ENCODE data around the gene BARHL2. TPM values are rescaled to one million over a fixed set of nuclear protein-coding genes. Genes with fewer than 3 reads are reported as not detected.

BARHL2 gene
- total RNA-seq, 1 experiment from 2014 or later: not detected

DNA sequence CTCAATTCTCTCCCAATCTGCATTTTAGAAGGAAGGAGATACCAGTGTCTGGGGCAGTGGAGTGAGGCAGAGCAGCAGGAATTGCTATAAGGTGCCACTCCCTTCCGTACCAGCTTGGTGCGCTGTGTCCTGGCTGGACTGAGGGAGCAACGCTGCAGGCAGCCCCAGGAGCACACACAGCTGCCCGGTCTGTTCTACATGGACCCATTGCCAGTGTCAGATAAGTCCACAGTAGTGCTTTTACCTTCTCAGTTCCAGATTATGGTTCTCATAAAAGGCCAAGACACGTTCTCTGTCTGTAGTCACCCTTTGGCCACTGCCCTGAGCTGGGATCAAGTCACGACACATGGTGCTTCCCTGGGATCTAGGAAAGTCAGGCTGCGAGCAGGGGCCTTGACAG is 44.1 kb upstream of the BARHL2 start:
- ChIA-PET CTCF (interaction anchor here (0.5 kb wide), 1 partner anchor 164 kb away, joined by 4 read pairs; no protein-coding TSS in a partner anchor), POLR2A (no interaction called here)
- TF ChIP-seq POLR2AphosphoS5 (IDR thresholded peaks at IDR 0.05; ENCODE audit: low read depth, low read length): no peak
- TF ChIP-seq, protein P1, sequence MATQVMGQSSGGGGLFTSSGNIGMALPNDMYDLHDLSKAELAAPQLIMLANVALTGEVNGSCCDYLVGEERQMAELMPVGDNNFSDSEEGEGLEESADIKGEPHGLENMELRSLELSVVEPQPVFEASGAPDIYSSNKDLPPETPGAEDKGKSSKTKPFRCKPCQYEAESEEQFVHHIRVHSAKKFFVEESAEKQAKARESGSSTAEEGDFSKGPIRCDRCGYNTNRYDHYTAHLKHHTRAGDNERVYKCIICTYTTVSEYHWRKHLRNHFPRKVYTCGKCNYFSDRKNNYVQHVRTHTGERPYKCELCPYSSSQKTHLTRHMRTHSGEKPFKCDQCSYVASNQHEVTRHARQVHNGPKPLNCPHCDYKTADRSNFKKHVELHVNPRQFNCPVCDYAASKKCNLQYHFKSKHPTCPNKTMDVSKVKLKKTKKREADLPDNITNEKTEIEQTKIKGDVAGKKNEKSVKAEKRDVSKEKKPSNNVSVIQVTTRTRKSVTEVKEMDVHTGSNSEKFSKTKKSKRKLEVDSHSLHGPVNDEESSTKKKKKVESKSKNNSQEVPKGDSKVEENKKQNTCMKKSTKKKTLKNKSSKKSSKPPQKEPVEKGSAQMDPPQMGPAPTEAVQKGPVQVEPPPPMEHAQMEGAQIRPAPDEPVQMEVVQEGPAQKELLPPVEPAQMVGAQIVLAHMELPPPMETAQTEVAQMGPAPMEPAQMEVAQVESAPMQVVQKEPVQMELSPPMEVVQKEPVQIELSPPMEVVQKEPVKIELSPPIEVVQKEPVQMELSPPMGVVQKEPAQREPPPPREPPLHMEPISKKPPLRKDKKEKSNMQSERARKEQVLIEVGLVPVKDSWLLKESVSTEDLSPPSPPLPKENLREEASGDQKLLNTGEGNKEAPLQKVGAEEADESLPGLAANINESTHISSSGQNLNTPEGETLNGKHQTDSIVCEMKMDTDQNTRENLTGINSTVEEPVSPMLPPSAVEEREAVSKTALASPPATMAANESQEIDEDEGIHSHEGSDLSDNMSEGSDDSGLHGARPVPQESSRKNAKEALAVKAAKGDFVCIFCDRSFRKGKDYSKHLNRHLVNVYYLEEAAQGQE (IDR thresholded peaks at IDR 0.05; ENCODE audit: insufficient read depth in 1 of 2, low read depth in 2 of 2, low read length in 1 of 2): no peak
- no peak for TF ChIP-seq CTCF (IDR thresholded peaks at IDR 0.05)
- TF ChIP-seq TCF7L2 (IDR thresholded peaks at IDR 0.05; ENCODE audit: low read depth, low read length): no peak
- no peak for TF ChIP-seq SIN3A (IDR thresholded peaks at IDR 0.05; ENCODE audit: borderline replicate concordance, insufficient read depth, low read depth, low read length)
- Histone ChIP-seq H3K4me3 (ENCODE audit: low read depth in 2 of 2, low read length in 2 of 2) (no peak overlapping the region), H3K36me3 (ENCODE audit: control insufficient read depth, insufficient read depth, low read length) (no peaks in the 10 kb centered on the region), H3K4me1 (ENCODE audit: control insufficient read depth, insufficient read depth, low read length) (no peaks in the 10 kb centered on the region), H3K27me3 (ENCODE audit: control insufficient read depth, insufficient read depth, low read length) (peaks cover 3% of the 10 kb centered on the region; the same call in 1 of the 2 replicates), H3K9me3 (ENCODE audit: control insufficient read depth, insufficient read depth, low read depth, low read length) (no peaks in the 10 kb centered on the region), H3K27ac (ENCODE audit: low read length) (no peak overlapping the region)
- intact Hi-C loops (cut with micrococcal nuclease; ENCODE audit: unreplicated experiment): no loop called here
- ATAC-seq: no peak
- BruUV-seq (replicated peaks): no TSS peak
- no peak for DNase-seq (ENCODE audit: low read depth, low spot score)
- in situ Hi-C loops (cut with HindIII; ENCODE audit: low pct_unique_long_range_greater_than_20kb, low sequenced_read_pairs): no loop called here

DNA sequence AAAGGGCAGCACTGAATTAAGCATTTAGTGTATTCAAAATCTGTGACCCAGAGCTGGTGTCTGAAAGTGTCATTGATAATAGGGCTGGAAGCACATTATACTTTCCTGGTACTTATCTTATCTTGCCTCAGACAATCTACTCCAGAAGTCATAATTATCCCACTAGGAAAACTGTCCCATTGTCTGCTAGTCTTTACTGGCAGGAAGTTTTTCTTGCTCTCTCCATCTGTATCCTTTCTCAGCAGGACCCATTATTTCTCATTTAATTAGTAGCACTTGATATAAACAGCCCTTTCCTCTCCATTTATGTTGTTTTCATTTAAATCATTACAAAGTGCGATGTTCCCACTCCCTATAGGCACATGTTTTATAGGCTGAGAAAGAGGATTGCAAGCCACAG is 36.5 kb upstream of the BARHL2 start:
- no peak for ATAC-seq
- TF ChIP-seq TCF7L2 (IDR thresholded peaks at IDR 0.05; ENCODE audit: low read depth, low read length) (no peak), POLR2AphosphoS5 (IDR thresholded peaks at IDR 0.05; ENCODE audit: low read depth, low read length) (no peak), SIN3A (IDR thresholded peaks at IDR 0.05; ENCODE audit: borderline replicate concordance, insufficient read depth, low read depth, low read length) (no peak), CTCF (IDR thresholded peaks at IDR 0.05) (no peak)
- TF ChIP-seq, protein P1 (IDR thresholded peaks at IDR 0.05; ENCODE audit: insufficient read depth in 1 of 2, low read depth in 2 of 2, low read length in 1 of 2): no peak
- peaks cover 30% of the 10 kb centered on the region for H3K27me3 ChIP-seq (ENCODE audit: control insufficient read depth, insufficient read depth, low read length)
- ChIA-PET CTCF (no interaction called here), POLR2A (no interaction called here)
- BruUV-seq (replicated peaks): no TSS peak
- no peaks in the 10 kb centered on the region for H3K4me1 ChIP-seq (ENCODE audit: control insufficient read depth, insufficient read depth, low read length)
- no peak overlapping the region for H3K4me3 ChIP-seq (ENCODE audit: low read depth in 2 of 2, low read length in 2 of 2)
- H3K9me3 ChIP-seq (ENCODE audit: control insufficient read depth, insufficient read depth, low read depth, low read length): no peaks in the 10 kb centered on the region
- intact Hi-C loops (cut with micrococcal nuclease; ENCODE audit: unreplicated experiment): no loop called here
- in situ Hi-C loops (cut with HindIII; ENCODE audit: low pct_unique_long_range_greater_than_20kb, low sequenced_read_pairs): no loop called here
- no peak for DNase-seq (ENCODE audit: low read depth, low spot score)
- no peaks in the 10 kb centered on the region for H3K36me3 ChIP-seq (ENCODE audit: control insufficient read depth, insufficient read depth, low read length)
- no peak overlapping the region for H3K27ac ChIP-seq (ENCODE audit: low read length)
